A673 (cell line): Measurements from ENCODE around the gene CMBL.

Experiments used
- EZH2 ChIP-seq: fragments of 200-600 bp; sonication (generic); IDR thresholded peaks from 2 replicates; pipeline ENCODE4 v1.6.1; 2017; ENCODE audit warnings: borderline replicate concordance, low read depth, mild to moderate bottlenecking, mixed read lengths, antibody characterized with exemption, low read length; ENCODE audit not compliant: poor library complexity, severe bottlenecking
- TF ChIP-seq, protein P1 (sequence below): fragments of 300-800, 200-600 bp; sonication (generic); conservative IDR thresholded peaks from 2 replicates; pipeline ENCODE4 v1.5.1; 2017; ENCODE audit warnings: low read depth, mild to moderate bottlenecking, antibody characterized with exemption, low read length, moderate library complexity, mixed read lengths

DNA sequence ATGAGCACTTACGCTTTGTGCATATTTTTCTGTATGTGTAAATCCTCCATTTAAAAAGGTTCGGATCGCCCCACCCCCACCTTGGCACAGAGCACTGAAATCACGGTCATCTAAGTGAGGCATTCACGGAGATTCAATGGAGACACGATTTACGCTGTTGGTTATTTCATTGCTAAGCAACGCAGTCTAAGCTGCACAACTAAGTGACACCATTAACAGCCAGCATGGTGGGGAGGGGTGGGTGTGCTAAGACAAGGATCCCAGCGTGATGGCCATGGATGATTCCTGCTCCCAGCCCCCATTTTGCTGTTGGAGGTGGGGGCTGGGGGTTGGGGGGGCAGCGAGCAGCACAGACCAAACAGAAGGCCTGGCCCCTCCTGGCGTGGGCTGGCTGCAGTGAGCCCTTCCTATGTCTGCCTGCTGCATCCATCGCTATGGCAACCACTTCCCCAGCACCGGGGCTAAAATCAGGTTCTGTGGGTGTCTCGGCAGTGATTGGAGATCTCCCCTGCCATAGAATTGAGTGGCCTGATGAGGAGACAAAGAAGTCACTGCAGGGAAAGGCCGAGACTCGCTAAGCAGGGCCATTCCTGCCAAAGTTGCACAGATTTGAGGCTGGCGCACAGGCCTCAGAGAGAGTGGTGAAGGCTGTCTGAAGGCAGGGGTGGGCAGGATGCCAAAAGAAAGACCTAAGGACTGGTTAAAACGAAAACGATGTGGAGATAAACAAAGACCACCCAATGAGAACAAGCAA lies 31.5 kb upstream of the CMBL start:
- no peak for TF ChIP-seq EZH2
- TF ChIP-seq, protein P1, sequence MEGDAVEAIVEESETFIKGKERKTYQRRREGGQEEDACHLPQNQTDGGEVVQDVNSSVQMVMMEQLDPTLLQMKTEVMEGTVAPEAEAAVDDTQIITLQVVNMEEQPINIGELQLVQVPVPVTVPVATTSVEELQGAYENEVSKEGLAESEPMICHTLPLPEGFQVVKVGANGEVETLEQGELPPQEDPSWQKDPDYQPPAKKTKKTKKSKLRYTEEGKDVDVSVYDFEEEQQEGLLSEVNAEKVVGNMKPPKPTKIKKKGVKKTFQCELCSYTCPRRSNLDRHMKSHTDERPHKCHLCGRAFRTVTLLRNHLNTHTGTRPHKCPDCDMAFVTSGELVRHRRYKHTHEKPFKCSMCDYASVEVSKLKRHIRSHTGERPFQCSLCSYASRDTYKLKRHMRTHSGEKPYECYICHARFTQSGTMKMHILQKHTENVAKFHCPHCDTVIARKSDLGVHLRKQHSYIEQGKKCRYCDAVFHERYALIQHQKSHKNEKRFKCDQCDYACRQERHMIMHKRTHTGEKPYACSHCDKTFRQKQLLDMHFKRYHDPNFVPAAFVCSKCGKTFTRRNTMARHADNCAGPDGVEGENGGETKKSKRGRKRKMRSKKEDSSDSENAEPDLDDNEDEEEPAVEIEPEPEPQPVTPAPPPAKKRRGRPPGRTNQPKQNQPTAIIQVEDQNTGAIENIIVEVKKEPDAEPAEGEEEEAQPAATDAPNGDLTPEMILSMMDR: no peak
